ENCODE results near the gene F13B. TPM values are rescaled to one million over a fixed set of nuclear protein-coding genes. Genes with fewer than 3 reads are reported as not detected.
"Not testable (repeated sequence)": the region's sequence is repeated elsewhere in the genome, so short reads cannot be mapped to it uniquely, and the experiment has no call there.

F13B gene, protein sequence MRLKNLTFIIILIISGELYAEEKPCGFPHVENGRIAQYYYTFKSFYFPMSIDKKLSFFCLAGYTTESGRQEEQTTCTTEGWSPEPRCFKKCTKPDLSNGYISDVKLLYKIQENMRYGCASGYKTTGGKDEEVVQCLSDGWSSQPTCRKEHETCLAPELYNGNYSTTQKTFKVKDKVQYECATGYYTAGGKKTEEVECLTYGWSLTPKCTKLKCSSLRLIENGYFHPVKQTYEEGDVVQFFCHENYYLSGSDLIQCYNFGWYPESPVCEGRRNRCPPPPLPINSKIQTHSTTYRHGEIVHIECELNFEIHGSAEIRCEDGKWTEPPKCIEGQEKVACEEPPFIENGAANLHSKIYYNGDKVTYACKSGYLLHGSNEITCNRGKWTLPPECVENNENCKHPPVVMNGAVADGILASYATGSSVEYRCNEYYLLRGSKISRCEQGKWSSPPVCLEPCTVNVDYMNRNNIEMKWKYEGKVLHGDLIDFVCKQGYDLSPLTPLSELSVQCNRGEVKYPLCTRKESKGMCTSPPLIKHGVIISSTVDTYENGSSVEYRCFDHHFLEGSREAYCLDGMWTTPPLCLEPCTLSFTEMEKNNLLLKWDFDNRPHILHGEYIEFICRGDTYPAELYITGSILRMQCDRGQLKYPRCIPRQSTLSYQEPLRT
- not detected for total RNA-seq

DNA sequence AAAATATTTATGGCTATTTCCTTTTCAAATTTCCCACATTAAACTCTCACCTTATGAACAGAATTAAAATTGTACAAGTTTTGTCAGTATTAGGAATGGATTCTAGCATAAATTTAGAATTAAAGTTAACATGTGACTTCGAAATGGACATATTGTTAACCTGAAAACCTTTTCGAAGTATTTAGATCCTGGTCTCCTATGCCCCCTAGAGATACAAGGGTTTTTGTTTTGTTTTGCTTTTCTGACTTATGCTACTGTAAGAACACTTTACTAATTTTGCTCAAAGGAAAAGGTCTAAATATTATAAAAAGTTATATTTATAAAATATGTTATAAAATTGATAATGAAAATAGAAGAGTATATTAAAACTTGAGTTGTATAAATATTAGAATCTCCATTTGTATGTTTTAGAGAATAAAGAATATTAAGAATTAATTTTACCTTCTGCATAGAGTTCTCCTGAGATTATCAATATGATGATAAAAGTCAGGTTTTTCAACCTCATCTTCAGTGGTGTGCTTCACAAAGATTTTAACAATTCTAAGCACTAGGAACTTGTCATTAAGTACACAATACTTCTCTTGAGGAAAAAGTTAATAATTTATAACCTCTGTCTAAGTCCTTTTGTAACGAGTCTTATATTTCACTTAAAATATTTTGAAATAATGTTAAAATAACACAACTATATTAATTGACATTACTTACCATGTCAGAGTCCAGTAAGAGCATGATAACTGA lies at the start of gene F13B:
Gene F13B, minus strand, starts transcription at position 542 of the 738 bp plus-strand sequence. Its CDS starts 37 bp downstream, at position 505.
- no peaks in the 10 kb centered on the region for H3K9me3 ChIP-seq (ENCODE audit: low read depth, low read length)
- H3K4me3 ChIP-seq (ENCODE audit: low read length), result no peak within 1 kb of the TSS
- no peaks in the 10 kb centered on the region for H3K4me1 ChIP-seq (ENCODE audit: insufficient read depth, low read length)
- H3K27me3 ChIP-seq (ENCODE audit: insufficient read depth, low read length), result no peaks in the 10 kb centered on the region

GRCh38 chr1:197116156-197116555 lies 49.1 kb upstream of the F13B start:
- H3K9me3 ChIP-seq (ENCODE audit: low read depth, low read length), result no peaks in the 10 kb centered on the region

GRCh38 chr1:197106869-197107268 lies 39.8 kb upstream of the F13B start:
- Histone ChIP-seq H3K9me3 (ENCODE audit: low read depth, low read length) (no peaks in the 10 kb centered on the region), H3K27me3 (ENCODE audit: insufficient read depth, low read length) (no peaks in the 10 kb centered on the region), H3K4me1 (ENCODE audit: insufficient read depth, low read length) (no peaks in the 10 kb centered on the region)

More at GRCh38 chr1:197116156-197116555, 49.1 kb upstream of the F13B start:
- H3K4me3 ChIP-seq (ENCODE audit: low read length), result no peak overlapping the region
- H3K4me1 ChIP-seq (ENCODE audit: insufficient read depth, low read length), result no peaks in the 10 kb centered on the region
- no peaks in the 10 kb centered on the region for H3K27me3 ChIP-seq (ENCODE audit: insufficient read depth, low read length)

DNA sequence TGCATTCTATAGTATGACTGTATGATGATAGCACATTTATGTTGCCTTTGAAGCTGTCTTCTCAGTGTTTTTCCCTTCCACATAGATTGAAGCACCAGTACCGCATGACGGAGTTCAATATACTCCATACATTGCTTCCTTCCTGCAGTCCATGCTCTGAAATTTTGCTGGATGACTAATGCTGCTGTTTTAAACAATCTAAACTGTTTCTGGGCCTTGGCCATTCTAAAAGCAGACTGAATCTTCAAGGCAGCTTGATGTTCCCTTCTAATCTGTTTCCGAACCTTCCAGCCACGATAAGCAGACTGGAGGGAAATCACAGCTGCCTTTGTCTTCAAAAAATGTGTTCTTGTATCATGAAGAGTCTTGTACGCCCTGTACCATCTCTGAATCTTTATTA lies 36.2 kb upstream of the F13B start:
- H3K9me3 ChIP-seq (ENCODE audit: low read depth, low read length), result no peaks in the 10 kb centered on the region
- H3K4me3 ChIP-seq (ENCODE audit: low read length), result no peak overlapping the region
- H3K4me1 ChIP-seq (ENCODE audit: insufficient read depth, low read length), result no peaks in the 10 kb centered on the region
- H3K27me3 ChIP-seq (ENCODE audit: insufficient read depth, low read length), result no peaks in the 10 kb centered on the region

More at GRCh38 chr1:197106869-197107268, 39.8 kb upstream of the F13B start:
- H3K4me3 ChIP-seq (ENCODE audit: low read length), result no peak overlapping the region

GRCh38 chr1:197101978-197102377 lies 34.9 kb upstream of the F13B start:
- no peaks in the 10 kb centered on the region for H3K9me3 ChIP-seq (ENCODE audit: low read depth, low read length)
- no peak overlapping the region for H3K4me3 ChIP-seq (ENCODE audit: low read length)
- H3K27me3 ChIP-seq (ENCODE audit: insufficient read depth, low read length), result no peaks in the 10 kb centered on the region
- no peaks in the 10 kb centered on the region for H3K4me1 ChIP-seq (ENCODE audit: insufficient read depth, low read length)

- Histone ChIP-seq H3K4me1 (ENCODE audit: insufficient read depth, low read length) (no peaks in the 10 kb centered on the region), H3K27me3 (ENCODE audit: insufficient read depth, low read length) (no peaks in the 10 kb centered on the region), H3K4me3 (ENCODE audit: low read length) (no peak overlapping the region), H3K9me3 (ENCODE audit: low read depth, low read length) (no peaks in the 10 kb centered on the region)
Measured at GRCh38 chr1:197100677-197101076, 33.6 kb upstream of the F13B start.

GRCh38 chr1:197099444-197099843 lies 32.4 kb upstream of the F13B start:
- Histone ChIP-seq H3K4me3 (ENCODE audit: low read length) (no peak overlapping the region), H3K4me1 (ENCODE audit: insufficient read depth, low read length) (no peaks in the 10 kb centered on the region), H3K27me3 (ENCODE audit: insufficient read depth, low read length) (no peaks in the 10 kb centered on the region), H3K9me3 (ENCODE audit: low read depth, low read length) (no peaks in the 10 kb centered on the region)

- not testable (repeated sequence) for H3K27me3 ChIP-seq (ENCODE audit: insufficient read depth, low read length); H3K9me3 ChIP-seq (ENCODE audit: low read depth, low read length); H3K4me3 ChIP-seq (ENCODE audit: low read length); H3K4me1 ChIP-seq (ENCODE audit: insufficient read depth, low read length)
Measured at GRCh38 chr1:197096971-197097370, 29.9 kb upstream of the F13B start.

DNA sequence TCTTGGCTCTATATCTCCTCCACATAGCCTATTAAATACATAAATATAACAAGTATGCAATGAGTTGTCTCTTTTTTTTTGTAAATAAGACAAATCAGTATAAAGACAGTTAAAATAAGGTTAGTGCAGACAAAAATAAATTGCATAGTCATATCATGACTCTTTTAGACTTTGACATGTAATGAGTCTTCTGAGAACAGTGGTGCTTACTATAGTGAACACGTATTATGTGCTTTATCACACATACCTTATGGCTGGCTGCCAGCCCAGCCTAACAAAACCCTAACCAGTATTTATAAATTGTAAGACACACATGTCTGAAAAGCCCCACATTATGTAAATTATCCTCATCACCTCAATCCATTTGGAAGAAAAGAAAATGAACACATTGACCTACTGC lies 29.1 kb upstream of the F13B start:
- Histone ChIP-seq H3K27me3 (ENCODE audit: insufficient read depth, low read length) (no peaks in the 10 kb centered on the region), H3K4me1 (ENCODE audit: insufficient read depth, low read length) (no peaks in the 10 kb centered on the region), H3K4me3 (ENCODE audit: low read length) (no peak overlapping the region), H3K9me3 (ENCODE audit: low read depth, low read length) (no peaks in the 10 kb centered on the region)

DNA sequence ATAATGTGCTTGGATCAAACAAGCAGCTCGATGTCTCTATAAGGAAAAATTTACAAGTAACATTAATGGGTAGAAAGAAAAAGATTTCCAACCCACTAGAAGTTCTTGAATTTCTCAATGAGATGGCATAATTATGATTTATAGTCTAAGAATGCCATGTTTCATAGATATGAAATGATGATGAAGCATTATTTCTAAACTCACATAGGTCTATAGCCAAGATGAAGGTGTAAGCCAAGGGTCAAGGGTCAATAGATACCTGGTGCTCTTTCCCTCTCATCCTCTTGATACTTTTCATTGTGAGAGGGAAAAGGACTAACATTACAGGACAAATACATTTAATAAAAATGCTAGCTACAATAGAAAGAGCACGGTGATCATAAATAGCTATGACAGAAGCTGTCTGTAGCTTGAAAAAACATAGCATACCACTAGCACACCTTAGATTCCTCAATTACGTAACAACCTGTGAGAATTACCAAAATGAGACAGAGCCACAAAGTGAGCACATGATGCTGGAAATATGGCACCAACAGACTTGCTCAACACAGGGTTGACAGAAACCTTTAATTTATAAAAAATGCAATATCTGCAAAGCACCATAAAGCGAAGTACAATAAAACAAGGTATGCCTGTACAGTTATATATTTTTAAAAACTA lies 26.3 kb upstream of the F13B start:
- no peak overlapping the region for H3K4me3 ChIP-seq (ENCODE audit: low read length)
- H3K4me1 ChIP-seq (ENCODE audit: insufficient read depth, low read length), result no peaks in the 10 kb centered on the region
- no peaks in the 10 kb centered on the region for H3K27me3 ChIP-seq (ENCODE audit: insufficient read depth, low read length)
- no peaks in the 10 kb centered on the region for H3K9me3 ChIP-seq (ENCODE audit: low read depth, low read length)

- H3K4me3 ChIP-seq (ENCODE audit: low read length), result no peak overlapping the region
- H3K27me3 ChIP-seq (ENCODE audit: insufficient read depth, low read length), result no peaks in the 10 kb centered on the region
- no peaks in the 10 kb centered on the region for H3K4me1 ChIP-seq (ENCODE audit: insufficient read depth, low read length)
- no peaks in the 10 kb centered on the region for H3K9me3 ChIP-seq (ENCODE audit: low read depth, low read length)
Measured at GRCh38 chr1:197092491-197093023, 25.5 kb upstream of the F13B start.

DNA sequence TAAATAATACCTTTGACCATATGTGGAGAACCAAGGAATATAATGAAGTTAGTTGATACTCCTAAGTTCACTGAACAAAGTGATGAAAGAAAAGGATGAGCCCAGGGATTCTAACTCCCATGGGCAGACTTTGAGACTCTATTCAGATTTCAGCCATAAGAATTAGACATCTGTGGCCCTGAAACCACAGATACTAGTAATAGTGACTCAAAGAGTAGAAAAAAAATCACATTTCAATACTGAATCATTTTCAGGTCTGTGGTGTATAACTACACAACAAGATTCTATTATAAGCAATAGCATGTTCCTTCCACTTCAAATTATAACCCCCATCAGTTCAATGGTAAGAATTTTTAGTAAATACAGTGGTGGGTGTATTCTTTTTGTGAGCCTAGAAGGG lies 16.4 kb upstream of the F13B start:
- no peaks in the 10 kb centered on the region for H3K27me3 ChIP-seq (ENCODE audit: insufficient read depth, low read length)
- H3K4me3 ChIP-seq (ENCODE audit: low read length), result no peak overlapping the region
- no peaks in the 10 kb centered on the region for H3K4me1 ChIP-seq (ENCODE audit: insufficient read depth, low read length)
- no peaks in the 10 kb centered on the region for H3K9me3 ChIP-seq (ENCODE audit: low read depth, low read length)

DNA sequence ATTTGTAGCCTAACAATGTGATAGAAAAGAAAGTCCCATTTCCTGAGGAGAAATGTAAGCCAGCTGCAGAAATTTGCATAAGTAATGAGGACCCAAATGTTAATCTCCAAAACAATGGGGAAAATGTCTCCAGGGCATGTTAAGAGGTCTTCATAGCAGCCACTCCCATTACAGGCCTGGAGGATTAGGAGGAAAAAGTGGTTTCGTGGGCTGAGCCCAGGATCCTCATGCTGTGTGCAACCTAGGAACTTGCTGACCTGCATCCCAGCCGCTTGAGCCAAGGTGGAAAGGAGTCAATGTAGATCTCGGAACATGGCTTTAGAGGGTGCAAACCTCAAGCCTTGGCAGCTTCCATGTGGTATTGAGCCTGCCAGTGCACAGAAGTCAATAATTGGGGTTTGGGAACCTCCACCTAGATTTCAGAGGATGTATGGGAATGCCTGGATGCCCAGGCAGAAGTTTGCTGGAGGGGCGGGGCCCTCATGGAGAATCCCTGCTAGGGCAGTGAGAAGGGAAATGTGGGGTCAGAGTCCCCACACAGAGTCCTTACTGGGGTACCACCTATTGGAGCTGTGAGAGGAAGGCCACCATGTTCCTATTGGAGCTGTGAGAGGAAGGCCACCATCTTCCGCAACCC lies 14.2 kb upstream of the F13B start:
- no peak overlapping the region for H3K4me3 ChIP-seq (ENCODE audit: low read length)
- H3K4me1 ChIP-seq (ENCODE audit: insufficient read depth, low read length), result no peaks in the 10 kb centered on the region
- no peaks in the 10 kb centered on the region for H3K27me3 ChIP-seq (ENCODE audit: insufficient read depth, low read length)
- H3K9me3 ChIP-seq (ENCODE audit: low read depth, low read length), result no peaks in the 10 kb centered on the region

DNA sequence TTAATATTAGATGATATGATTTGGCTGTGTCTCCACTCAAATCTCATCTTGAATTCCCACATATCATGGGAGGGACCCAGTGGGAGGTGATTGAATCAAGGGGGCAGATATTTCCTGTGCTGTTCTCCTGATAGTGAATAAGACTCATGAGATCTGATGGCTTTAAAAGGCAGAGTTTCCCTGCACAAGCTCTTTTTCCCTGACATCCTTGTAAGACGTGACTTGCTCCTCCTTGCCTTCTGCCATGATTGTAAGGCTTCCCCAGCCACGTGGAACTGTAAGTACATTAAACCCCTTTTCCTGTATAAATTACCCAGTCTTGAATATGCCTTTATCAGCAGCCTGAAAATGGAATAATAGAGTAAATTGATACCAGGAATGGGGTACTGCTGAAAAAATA lies 13.3 kb upstream of the F13B start:
- Histone ChIP-seq H3K4me1 (ENCODE audit: insufficient read depth, low read length) (no peaks in the 10 kb centered on the region), H3K27me3 (ENCODE audit: insufficient read depth, low read length) (no peaks in the 10 kb centered on the region), H3K4me3 (ENCODE audit: low read length) (no peak overlapping the region), H3K9me3 (ENCODE audit: low read depth, low read length) (no peaks in the 10 kb centered on the region)

Data from mononuclear cell (primary cell).